Effector memory CD8-positive, alpha-beta T cell (primary cell): ENCODE data around the gene MAPK8IP2.
"Not testable (repeated sequence)": the region's sequence is repeated elsewhere in the genome, so short reads cannot be mapped to it uniquely, and the experiment has no call there.

Experiments
- ATAC-seq: fragments of 150-1000 bp; cut with Tn5 transposase; replicated peaks from 2 replicates; pipeline ENCODE4 v1.10.0; 2021; ENCODE audit warnings: mild to moderate bottlenecking, moderate library complexity
- DNase-seq, 3 experiments: peaks; one replicate each; pipeline ENCODE4 v3.0.0; 2021
- H3K27ac Mint-ChIP-seq, 2 donors: one replicate each; pipeline ENCODE4 v1.8.0; 2022; ENCODE audit warnings: mild to moderate bottlenecking in 2 of 2, mixed read lengths in 2 of 2, moderate library complexity in 2 of 2
- H3K27me3 Mint-ChIP-seq, 2 donors: one replicate each; pipeline ENCODE4 v1.8.0; 2022; ENCODE audit warnings: mixed read lengths in 2 of 2
- H3K36me3 Mint-ChIP-seq: one replicate; pipeline ENCODE4 v1.8.0; 2022; ENCODE audit warnings: mild to moderate bottlenecking, moderate library complexity, mixed read lengths; ENCODE audit not compliant: insufficient read depth
- H3K4me1 Mint-ChIP-seq, 2 donors: one replicate each; pipeline ENCODE4 v1.8.0; 2022; ENCODE audit warnings: low read depth in 2 of 2, mixed read lengths in 2 of 2
- H3K4me3 Mint-ChIP-seq, 2 donors: one replicate each; pipeline ENCODE4 v1.8.0; 2022; ENCODE audit warnings: mild to moderate bottlenecking in 2 of 2, mixed read lengths in 2 of 2, moderate library complexity in 2 of 2
- H3K9me3 Mint-ChIP-seq, 2 donors: one replicate each; pipeline ENCODE4 v1.8.0; 2022; ENCODE audit warnings: mixed read lengths in 2 of 2

Gene MAPK8IP2

GRCh38 chr22:50608058-50608840 is 7.7 kb downstream of the MAPK8IP2 start:
- not testable (repeated sequence) for ATAC-seq, H3K36me3 Mint-ChIP-seq, H3K9me3 Mint-ChIP-seq, H3K4me1 Mint-ChIP-seq, H3K4me3 Mint-ChIP-seq, DNase-seq, H3K27ac Mint-ChIP-seq
- peaks cover 36 to 86% of the 10 kb centered on the region in 2 donors for H3K27me3 Mint-ChIP-seq

GRCh38 chr22:50608996-50609395 is 8.4 kb downstream of the MAPK8IP2 start:
- H3K9me3 Mint-ChIP-seq: no peaks in the 10 kb centered on the region
- no peak for ATAC-seq
- no peak for DNase-seq
- peaks cover 6% of the 10 kb centered on the region for H3K36me3 Mint-ChIP-seq
- H3K27ac Mint-ChIP-seq: no peak overlapping the region
- peaks cover 0 to 2% of the 10 kb centered on the region in 2 donors for H3K4me1 Mint-ChIP-seq
- H3K27me3 Mint-ChIP-seq: peaks cover 33 to 88% of the 10 kb centered on the region in 2 donors
- no peak overlapping the region for H3K4me3 Mint-ChIP-seq

GRCh38 chr22:50609599-50609998 is 9.0 kb downstream of the MAPK8IP2 start:
- peaks cover 0 to 2% of the 10 kb centered on the region in 2 donors for H3K4me1 Mint-ChIP-seq
- no peaks in the 10 kb centered on the region for H3K9me3 Mint-ChIP-seq
- no peak overlapping the region for H3K4me3 Mint-ChIP-seq
- peaks cover 6% of the 10 kb centered on the region for H3K36me3 Mint-ChIP-seq
- peaks cover 33 to 89% of the 10 kb centered on the region in 2 donors for H3K27me3 Mint-ChIP-seq
- DNase-seq (no peak), ATAC-seq (no peak)
- no peak overlapping the region for H3K27ac Mint-ChIP-seq

- H3K36me3 Mint-ChIP-seq: peaks cover 6% of the 10 kb centered on the region
- no peak overlapping the region for H3K4me3 Mint-ChIP-seq
- ATAC-seq: no peak
- H3K27me3 Mint-ChIP-seq: peaks cover 33 to 87% of the 10 kb centered on the region in 2 donors
- H3K9me3 Mint-ChIP-seq: no peaks in the 10 kb centered on the region
- H3K27ac Mint-ChIP-seq: no peak overlapping the region
- H3K4me1 Mint-ChIP-seq: peaks cover 0 to 2% of the 10 kb centered on the region in 2 donors
- no peak for DNase-seq
These were observed 9.5 kb downstream of the MAPK8IP2 start for GRCh38 chr22:50610041-50610451.

GRCh38 chr22:50610581-50610980 is 10.0 kb downstream of the MAPK8IP2 start:
- no peak for ATAC-seq
- Mint-ChIP-seq H3K27ac (no peak overlapping the region), H3K36me3 (peaks cover 9% of the 10 kb centered on the region), H3K4me1 (peaks cover 0 to 2% of the 10 kb centered on the region in 2 donors), H3K27me3 (peaks cover 33 to 82% of the 10 kb centered on the region in 2 donors), H3K9me3 (no peaks in the 10 kb centered on the region), H3K4me3 (no peak overlapping the region)
- no peak for DNase-seq

GRCh38 chr22:50611341-50612060 is 10.9 kb downstream of the MAPK8IP2 start:
- H3K4me1 Mint-ChIP-seq: peaks cover 0 to 2% of the 10 kb centered on the region in 2 donors
- no peak overlapping the region for H3K4me3 Mint-ChIP-seq

GRCh38 chr22:50612168-50612527 is 11.6 kb downstream of the MAPK8IP2 start:
- H3K9me3 Mint-ChIP-seq: no peaks in the 10 kb centered on the region
- H3K4me3 Mint-ChIP-seq: no peak overlapping the region
- ATAC-seq (no peak), DNase-seq (no peak)
- peaks cover 28 to 66% of the 10 kb centered on the region in 2 donors for H3K27me3 Mint-ChIP-seq
- peaks cover 9% of the 10 kb centered on the region for H3K36me3 Mint-ChIP-seq
- peaks cover 0 to 2% of the 10 kb centered on the region in 2 donors for H3K4me1 Mint-ChIP-seq
- no peak overlapping the region for H3K27ac Mint-ChIP-seq

More at GRCh38 chr22:50611341-50612060, 10.9 kb downstream of the MAPK8IP2 start:
- H3K36me3 Mint-ChIP-seq: peaks cover 9% of the 10 kb centered on the region
- H3K9me3 Mint-ChIP-seq: no peaks in the 10 kb centered on the region
- H3K27me3 Mint-ChIP-seq: peaks cover 33 to 73% of the 10 kb centered on the region in 2 donors
- ATAC-seq (no peak), DNase-seq (no peak)
- H3K27ac Mint-ChIP-seq: no peak overlapping the region

- no peak for DNase-seq
- H3K4me1 Mint-ChIP-seq: peaks cover 0 to 2% of the 10 kb centered on the region in 2 donors
- ATAC-seq: peak; percentile 17
- H3K27me3 Mint-ChIP-seq: peaks cover 23 to 61% of the 10 kb centered on the region in 2 donors
- H3K27ac Mint-ChIP-seq: no peak overlapping the region
- peak overlapping the region in 1 of 2 donors; percentile 29 for H3K4me3 Mint-ChIP-seq
- H3K9me3 Mint-ChIP-seq: no peaks in the 10 kb centered on the region
- peaks cover 9% of the 10 kb centered on the region for H3K36me3 Mint-ChIP-seq
These were observed 12.1 kb downstream of the MAPK8IP2 start for GRCh38 chr22:50612528-50613221.

- H3K27me3 Mint-ChIP-seq: peaks cover 18 to 55% of the 10 kb centered on the region in 2 donors
- H3K4me3 Mint-ChIP-seq: no peak overlapping the region
- H3K9me3 Mint-ChIP-seq: no peaks in the 10 kb centered on the region
- H3K4me1 Mint-ChIP-seq: peaks cover 0 to 2% of the 10 kb centered on the region in 2 donors
- DNase-seq (no peak), ATAC-seq (no peak)
- H3K27ac Mint-ChIP-seq: no peak overlapping the region
- H3K36me3 Mint-ChIP-seq: peaks cover 9% of the 10 kb centered on the region
These were observed 12.8 kb downstream of the MAPK8IP2 start for GRCh38 chr22:50613291-50613981.

GRCh38 chr22:50614296-50614695 is 13.7 kb downstream of the MAPK8IP2 start:
- DNase-seq: not testable (repeated sequence)
- peaks cover 11 to 48% of the 10 kb centered on the region in 2 donors for H3K27me3 Mint-ChIP-seq

GRCh38 chr22:50620593-50621355 is 20.2 kb downstream of the MAPK8IP2 start:
- Mint-ChIP-seq H3K4me3 (peak overlapping the region; percentile 84 to 93), H3K36me3 (peaks cover 7% of the 10 kb centered on the region), H3K27ac (peak overlapping the region; percentile 90 to 96), H3K9me3 (no peaks in the 10 kb centered on the region), H3K4me1 (peaks cover 31 to 32% of the 10 kb centered on the region in 2 donors), H3K27me3 (no peaks in the 10 kb centered on the region)
- ATAC-seq: peak; percentile 75
- DNase-seq: peak; percentile 51 to 91 (median 69)

More at GRCh38 chr22:50614296-50614695, 13.7 kb downstream of the MAPK8IP2 start:
- H3K4me1 Mint-ChIP-seq, ATAC-seq, H3K4me3 Mint-ChIP-seq, H3K9me3 Mint-ChIP-seq, H3K27ac Mint-ChIP-seq, H3K36me3 Mint-ChIP-seq: not testable (repeated sequence)

GRCh38 chr22:50621356-50621880 is 20.8 kb downstream of the MAPK8IP2 start:
- Mint-ChIP-seq H3K27ac (peak overlapping the region; percentile 90 to 96), H3K9me3 (no peaks in the 10 kb centered on the region), H3K4me1 (peaks cover 31 to 33% of the 10 kb centered on the region in 2 donors), H3K27me3 (no peaks in the 10 kb centered on the region), H3K36me3 (peaks cover 7% of the 10 kb centered on the region), H3K4me3 (peak overlapping the region; percentile 84 to 93)
- ATAC-seq: peak; percentile 57
- DNase-seq: peak; percentile 38 to 51 (median 44)
